HG02973 (cell line): ENCODE measurements around the gene KDM4F.
"Not testable (repeated sequence)": the region's sequence is repeated elsewhere in the genome, so short reads cannot be mapped to it uniquely, and the experiment has no call there.

ENCODE experiments used
- ATAC-seq: cut with Tn5 transposase; IDR thresholded peaks from one replicate; pipeline ENCODE4 v1.9.1; 2021; ENCODE audit warnings: moderate library complexity; ENCODE audit not compliant: unreplicated experiment

Gene KDM4F

DNA sequence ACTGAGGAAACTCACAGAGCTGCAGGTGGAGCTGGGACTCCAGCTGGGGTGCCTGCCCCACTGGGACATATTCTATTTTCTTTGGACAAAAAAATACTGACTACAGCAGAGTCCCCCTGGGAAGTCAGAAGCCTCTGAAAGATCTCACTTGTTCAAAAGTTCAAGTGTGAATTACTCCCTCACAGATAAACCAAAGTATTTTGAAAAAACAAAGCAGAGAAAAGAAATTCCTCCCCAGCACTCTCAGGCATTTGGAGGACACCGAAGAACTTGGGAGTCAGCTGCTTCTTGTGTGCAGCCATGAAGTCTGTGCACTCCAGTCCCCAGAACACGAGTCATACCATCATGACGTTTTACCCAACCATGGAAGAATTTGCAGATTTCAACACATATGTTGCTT, at the start of gene KDM4F:
KDM4F (plus strand) TSS at position 301 of the 400 bp plus-strand sequence.
- not testable (repeated sequence) for ATAC-seq

DNA sequence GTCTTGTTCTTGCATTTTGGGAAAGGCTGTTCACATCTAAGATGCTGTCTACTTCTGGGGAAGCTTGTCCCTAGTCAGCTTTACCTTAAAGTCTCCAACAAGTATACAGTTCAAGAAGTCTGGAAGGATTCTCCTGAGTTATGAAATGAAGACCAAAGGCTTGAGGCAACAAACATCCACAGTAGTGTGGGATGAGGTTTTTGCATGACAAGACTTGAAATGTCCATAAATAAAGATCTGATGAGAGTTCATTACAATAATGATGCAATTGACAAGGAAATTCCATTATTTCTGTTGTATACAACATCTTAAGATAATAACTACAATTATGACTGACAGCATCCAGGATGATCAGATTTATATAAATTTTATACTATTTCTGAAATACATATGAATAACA, 45.5 kb upstream of the KDM4F start:
- ATAC-seq: no peak

DNA sequence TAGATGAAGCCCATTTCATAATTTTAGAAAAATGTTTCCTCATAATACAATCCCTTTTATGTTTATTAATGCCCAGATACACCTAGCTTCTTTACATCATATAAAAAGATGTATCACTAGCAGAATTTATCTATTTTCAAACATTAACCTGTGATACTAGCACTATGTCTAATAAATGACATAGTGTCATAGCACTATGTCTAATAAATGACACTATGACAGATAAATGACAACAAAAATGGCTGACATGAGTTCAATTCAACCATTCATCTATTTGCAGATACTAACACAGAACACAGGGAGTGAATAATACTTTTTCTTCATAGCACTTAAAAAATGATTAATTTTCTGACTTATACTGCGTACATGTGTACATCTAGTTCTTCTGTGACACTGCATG, 43.6 kb upstream of the KDM4F start:
- ATAC-seq: no peak

DNA sequence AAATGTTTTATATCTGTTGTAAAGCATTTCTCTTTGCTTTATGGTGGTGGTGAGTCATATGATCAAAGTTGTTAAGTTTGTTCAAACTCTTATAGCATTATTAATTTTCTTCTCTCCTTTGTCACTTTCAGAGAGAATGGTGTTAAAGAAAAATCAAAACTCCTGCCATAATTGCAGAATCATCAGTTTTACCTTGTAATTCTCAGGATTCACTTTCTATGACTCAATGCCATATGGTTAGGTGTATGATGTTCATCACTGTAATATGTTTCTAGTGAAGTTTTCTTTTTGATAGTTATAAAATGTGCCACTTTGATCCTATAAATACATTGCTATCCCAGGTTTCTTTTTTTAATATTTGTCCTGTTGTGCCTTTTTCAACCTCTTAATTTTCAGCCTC, 37.8 kb upstream of the KDM4F start:
- ATAC-seq: no peak

DNA sequence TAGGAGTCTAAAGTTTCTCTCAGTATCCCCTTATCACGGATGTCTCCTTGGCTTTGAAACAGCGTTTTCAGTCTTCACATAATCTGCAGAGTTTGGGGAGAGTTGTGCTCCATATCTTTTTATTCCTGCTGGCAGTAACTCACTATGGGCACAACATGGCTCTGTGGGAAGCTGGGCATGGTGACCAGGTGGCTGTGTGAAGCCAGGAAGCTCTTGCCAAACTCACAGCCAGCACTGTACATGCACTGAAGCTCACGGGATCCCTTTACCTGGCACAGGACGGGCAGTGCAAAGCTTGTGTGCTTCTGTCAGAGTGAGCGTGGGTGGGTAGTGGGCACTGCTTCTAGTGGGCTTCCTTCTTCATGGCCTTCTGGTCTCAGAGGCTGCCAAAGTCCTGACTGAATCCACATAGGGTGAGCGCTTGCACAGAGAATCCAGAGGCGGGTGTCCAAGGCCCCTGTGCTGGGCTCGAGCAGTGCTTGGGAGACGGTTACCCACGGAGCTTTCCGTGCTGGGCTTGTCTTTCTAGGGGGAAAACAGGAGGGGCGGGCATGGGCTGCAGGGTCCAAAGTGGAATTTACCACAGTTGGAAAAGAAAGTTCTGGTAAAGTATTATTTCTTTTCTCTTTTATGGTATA, 34.9 kb upstream of the KDM4F start:
- no peak for ATAC-seq

DNA sequence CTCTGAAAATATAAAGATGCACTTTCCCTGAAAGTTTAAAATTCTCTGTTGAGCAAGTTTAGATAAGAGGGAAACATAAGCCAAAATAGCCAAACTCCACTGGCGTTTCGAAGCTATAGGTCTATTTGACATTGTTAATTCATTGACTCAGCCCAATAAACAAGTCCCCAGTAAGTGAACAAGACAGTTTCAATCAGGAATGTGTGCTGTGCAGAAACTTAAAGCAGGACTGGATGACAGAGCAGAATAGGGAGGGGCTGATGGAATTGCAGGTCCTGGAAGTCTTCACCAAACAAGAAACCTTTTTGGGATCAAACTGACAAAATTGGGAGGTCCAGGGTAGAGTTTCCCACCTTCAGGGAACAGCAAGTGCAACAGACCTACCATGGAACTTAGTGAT, 33.1 kb upstream of the KDM4F start:
- no peak for ATAC-seq

DNA sequence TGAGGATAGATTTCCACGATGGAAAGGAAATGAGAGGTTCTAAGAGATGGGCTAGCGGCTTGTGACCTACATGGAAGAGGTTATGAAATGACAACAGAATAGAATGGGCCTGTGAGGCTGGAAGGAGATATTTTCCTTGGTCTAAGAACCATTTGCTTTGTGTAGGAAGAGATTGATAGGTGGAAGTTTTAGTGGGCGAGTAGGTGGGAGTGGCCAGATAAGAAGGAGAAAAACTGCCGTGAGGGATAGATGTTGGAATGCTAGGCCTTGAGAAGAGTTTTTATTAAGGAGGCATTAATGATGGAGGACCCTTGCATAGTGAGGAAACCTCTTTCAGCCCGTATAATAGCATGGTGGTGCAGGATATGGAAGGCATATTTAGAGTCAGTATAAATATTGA, 27.8 kb upstream of the KDM4F start:
- not testable (repeated sequence) for ATAC-seq

DNA sequence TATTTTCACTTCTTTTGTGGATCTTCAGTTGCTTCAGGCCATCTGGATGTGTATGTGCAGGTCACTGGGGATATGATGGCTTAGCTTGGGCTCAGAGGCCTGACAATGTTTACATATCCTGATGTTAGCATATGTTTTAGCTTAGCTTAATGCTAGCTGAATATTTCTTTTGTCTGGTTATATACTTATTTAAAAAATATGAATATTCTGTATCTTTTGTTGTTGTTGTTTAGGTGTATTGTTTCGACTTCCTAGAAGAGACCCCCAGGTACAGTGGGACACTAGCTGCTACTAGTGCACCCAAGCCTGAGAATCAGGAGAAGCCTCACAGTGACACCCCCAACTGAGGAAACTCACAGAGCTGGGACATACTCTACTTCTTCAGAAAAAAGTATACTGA, 24.3 kb upstream of the KDM4F start, which contains the start of gene KDM4E:
KDM4E (plus strand) TSS at position 301 of the 400 bp plus-strand sequence. CDS start 300 bp downstream, outside the sequence.
- ATAC-seq: no peak

DNA sequence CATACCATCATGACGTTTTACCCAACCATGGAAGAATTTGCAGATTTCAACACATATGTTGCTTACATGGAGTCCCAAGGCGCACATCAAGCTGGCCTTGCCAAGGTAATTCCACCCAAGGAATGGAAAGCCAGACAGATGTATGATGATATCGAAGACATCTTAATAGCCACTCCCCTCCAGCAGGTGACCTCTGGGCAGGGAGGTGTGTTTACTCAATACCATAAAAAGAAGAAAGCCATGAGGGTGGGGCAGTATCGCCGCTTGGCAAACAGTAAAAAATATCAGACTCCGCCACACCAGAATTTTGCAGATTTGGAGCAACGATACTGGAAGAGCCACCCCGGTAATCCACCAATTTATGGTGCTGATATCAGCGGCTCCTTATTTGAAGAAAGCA, 23.6 kb upstream of the KDM4F start:
- not testable (repeated sequence) for ATAC-seq

DNA sequence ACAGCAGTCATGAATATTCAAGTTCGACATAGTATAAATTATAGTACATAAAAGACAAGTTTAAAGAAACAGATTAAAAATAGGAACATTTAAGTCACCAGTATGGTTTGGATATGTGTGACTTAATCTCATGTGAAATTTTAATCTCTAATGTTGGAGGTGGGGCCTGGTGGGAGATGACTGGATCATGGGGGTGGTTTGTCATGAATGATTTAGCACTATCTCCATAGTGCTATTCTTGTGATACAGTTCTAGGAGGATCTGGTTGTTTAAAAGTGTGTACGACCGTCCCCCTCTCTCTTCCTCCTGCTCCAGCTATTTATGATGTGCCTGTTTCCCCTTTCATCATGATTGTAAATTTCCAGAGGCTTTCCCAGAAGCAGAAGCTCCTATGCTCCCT, 20.9 kb upstream of the KDM4F start:
- ATAC-seq: no peak

DNA sequence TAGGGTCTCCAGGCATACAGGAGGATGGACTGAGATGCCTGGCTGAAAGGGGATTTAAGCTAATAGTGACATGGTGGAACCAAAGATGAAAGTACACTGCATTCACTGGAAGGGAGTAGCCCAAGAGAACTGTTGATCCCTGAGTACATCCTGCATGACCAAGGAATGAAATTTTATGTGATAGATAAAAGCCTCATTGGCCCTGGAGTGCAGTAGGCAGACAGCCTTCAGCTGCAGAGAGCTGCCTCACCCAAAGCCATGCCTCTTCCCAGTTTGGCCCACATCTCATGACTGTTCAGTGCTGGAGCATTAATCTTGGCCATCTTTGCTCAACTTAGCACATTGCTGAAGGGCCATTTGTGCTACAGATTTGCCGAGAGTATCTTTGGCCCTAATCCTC, 16.2 kb upstream of the KDM4F start:
- ATAC-seq: no peak

DNA sequence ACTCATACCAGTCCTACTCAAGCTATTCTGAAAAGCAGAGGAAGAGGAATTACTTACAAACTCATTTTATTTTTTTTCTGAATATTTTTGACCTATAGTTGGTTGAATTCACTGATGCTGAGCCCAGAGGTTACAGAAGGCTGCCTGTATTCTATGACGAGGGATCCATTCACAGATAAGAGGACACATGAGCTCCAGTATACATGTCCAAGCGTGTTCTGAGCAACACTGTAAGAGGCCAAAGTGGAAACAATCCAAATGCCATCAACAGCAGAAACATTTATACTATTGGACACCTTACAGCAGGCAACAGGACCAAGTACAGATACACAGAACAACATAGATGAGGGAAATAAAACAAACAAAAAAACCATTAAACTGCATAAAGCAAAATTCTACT, 13.9 kb upstream of the KDM4F start:
- no peak for ATAC-seq

DNA sequence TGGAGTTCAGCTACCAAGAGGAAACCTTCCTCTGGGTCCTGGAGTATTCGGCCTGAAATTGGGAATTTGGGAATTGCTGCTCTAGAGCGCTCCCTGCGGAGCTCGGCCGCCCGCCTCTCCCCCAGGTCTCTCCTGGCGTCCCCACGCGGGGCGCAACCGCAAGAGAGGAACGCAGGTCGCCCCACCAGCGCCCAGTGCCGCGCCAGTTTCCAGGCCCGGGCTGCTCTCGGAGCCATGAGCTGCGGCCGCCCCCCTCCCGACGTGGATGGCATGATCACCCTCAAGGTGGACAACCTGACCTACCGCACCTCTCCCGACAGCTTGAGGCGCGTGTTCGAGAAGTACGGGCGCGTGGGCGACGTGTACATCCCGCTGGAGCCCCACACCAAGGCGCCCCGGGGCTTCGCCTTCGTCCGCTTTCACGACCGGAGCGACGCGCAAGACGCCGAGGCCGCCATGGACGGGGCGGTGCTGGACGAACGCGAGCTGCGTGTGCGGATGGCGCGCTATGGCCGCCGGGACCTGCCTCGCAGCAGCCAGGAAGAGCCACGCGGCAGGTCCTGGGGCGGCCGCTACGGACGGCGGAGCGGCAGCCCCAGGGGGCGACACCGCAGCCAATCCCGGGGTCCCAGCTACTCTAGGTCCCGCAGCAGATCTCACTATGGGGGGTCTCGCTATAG, 11.7 kb upstream of the KDM4F start:
- ATAC-seq: not testable (repeated sequence)

DNA sequence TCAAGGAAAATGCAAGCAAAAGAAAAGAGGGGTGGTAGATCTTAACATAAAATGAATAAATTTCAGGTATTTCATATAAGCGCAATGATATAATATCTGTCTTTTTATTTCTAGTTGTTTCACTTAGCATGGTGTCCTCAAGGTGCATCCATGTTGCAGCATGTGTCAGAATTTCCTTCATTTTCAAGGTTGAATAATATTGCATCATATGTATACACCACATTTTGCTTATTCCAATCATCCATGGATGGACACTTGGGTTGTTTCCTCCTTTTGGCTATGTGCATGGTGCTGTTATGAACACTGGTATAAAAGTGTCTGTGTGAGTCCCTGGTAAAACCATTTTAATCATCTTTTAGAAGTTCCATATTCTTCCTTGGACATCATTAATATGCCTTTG, 7.0 kb upstream of the KDM4F start:
- ATAC-seq: no peak

DNA sequence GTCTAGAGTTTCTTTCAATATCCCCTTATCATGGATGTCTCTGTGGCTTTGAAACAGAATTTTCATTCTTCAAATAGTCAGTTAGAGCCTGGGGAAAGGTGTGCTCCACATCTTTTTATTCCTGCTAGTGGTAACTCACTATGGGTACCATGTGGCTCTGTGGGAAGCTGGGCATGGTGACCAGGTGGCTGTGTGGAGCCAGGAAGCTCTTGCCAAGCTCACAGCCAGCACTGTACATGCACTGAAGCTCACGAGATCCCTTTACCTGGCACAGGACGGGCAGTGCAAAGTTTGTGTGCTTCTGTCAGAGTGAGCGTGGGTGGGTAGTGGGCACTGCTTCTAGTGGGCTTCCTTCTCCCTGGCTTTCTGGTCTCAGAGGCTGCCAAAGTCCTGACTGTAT, 6.3 kb upstream of the KDM4F start:
- no peak for ATAC-seq

DNA sequence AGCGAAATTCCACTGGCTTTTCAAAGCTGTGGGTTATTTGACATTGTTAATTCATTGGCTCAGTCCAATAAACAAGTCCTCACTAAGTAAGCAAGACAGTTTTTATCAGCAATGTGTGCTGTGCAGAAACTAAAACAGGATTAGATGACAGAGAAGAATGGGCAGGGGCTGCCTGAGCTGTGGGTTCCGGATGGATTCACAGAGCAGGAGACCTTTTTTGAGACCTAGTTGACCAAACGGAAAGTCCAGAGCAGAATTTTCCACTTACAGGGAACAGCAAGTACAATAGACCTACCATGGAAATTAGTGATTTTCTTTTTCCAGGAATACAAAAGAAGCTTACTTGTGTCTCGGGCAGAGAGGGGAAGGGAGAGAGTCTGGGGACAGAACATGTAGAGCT, 5.2 kb upstream of the KDM4F start:
- ATAC-seq: no peak

DNA sequence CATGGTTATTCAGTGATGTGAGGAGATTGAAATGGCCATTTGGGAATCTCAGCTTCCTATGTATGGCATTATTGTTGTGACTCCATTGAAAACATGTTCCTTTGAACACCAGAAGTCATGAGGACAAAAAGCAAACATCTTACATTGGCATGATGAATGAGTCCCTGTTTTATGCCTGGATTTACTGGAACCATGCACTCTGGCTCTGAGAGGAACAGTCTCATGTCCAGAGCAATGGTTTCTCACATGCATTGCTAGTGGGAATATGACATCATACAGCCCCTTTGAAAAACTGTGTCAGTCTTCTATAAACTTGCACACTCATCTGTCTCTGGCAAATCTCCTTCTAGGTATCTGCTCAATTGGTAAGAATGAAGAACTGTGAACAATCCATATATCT, 3.4 kb upstream of the KDM4F start:
- no peak for ATAC-seq

DNA sequence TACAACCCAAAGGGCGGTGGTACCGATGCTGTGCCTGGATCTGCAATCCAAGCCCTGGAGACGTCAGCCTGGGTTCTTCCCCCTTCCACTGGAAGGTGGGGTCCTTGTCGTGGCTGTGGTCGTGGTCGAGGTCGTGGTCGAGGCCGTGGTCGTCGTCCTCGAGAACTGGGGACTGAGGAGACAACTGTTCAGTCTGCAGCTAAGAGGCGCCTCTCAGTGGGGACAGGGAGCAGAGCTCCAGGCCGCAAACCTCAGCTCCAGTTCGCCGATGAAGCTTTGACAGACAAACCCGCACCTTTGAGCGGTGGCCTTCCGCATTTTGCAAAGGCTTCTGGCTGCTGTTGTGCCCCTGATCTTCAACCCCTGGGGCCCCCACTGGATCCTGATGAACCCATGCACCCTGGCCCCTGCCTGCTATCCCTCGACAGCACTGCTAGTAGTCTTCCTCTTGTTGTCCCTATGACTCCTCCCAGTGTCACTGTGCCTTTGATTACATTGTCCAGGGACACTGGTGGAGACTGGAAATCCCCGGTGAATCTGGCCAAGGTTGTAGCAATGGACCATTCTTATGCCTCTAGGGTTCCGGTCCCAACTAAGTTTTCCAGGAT, 1.5 kb downstream of the KDM4F start:
- no peak for ATAC-seq

DNA sequence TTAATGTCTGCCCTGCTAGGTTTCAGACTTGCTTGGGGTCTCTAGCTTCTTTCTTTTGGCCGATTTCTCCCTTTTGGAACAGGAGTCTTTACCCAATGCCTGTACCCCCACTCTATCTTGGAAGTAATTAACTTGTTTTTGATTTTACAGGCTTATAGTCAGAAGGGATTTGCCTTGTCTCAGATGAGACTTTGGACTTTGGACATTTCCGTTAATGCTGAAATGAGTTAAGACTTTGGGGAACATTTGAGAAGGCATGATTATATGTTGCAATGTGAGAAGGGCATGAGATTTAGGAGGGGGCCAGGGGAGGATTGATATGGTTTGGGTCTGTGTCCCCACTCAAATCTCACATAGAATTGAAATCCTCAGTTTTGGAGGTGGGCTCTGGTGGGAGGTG, 5.1 kb downstream of the KDM4F start:
- no peak for ATAC-seq

DNA sequence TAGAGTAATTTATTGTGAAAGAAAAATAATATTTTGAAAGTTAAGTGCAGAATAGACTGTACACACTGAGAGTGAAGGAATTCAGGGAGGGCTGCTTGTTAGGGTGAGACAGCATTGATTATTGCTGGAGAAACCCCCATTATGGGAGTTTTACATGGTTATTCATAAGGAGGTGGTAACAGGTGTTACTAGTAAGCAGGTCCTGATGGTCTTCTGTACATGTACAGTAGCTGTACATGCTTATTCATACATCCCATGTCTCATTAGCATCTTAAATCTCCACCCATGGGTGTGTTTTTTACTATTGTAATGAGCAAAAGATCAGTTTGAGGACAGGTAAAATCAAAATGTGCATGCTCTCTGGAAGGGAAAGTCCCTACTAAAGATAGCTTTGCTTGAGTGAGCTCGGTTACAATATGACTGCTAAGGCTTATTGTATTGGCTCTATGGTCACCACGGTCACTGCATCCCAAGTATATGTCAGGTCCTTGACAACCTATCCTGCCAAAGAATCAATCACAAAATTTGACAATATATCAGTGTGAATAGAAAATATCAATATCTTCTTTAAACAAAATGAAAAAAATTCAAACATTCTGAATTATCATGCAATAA, 6.2 kb downstream of the KDM4F start:
- ATAC-seq: peak; percentile 95

DNA sequence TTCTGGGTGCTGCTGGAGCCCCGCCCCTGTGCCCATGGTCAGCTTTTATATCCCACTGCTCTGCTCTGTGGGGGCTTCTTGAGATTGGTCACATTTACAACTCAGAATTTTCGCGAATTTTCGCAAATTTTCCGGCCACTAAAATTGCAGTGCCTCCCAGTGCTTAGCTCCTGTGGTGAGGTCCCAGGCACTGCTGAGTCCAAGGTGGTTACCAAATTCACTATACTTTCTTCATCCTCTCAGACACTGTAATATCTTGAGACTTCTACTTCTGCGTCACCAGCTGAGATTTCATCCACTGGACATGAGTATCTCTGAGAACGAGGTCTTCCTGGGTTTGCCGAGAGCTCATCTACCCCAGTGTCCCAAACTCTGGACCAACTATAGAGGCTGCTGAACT, 8.7 kb downstream of the KDM4F start:
- no peak for ATAC-seq

DNA sequence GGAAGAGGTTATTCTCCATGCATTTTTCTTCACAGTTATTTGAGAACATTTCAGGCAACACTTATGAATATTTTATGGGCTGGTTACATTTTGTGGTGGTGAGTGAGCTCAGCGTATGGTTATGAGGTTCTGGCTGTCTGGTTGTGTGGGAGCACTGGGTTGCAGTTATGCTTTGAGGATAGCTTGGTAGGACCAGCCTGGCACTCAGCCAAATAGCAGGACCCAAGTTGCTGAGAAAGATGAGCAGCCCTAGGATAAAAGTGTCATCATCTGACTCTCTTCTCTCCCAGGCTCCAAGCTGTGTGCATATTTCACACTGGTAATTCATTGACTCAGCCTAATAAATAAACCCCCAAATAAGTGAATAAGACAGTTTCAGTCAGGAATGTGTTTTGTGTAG, 9.4 kb downstream of the KDM4F start:
- ATAC-seq: no peak
